B cell (primary cell): ENCODE results near the gene RAB11FIP2.

Source experiments
- CTCF ChIP-seq: fragments of 200-600 bp; IDR thresholded peaks from one replicate; pipeline ENCODE4 v1.8.0; 2022; ENCODE audit warnings: antibody characterized with exemption, mild to moderate bottlenecking
- EZH2 ChIP-seq: IDR thresholded peaks from 2 replicates; pipeline ENCODE4 v1.6.1; 2012; ENCODE audit warnings: borderline replicate concordance, low read depth, mild to moderate bottlenecking, moderate library complexity, low read length; ENCODE audit not compliant: insufficient read depth, poor library complexity, severe bottlenecking

GRCh38 chr10:118031351-118032075, 15.2 kb downstream of the RAB11FIP2 start:
- TF ChIP-seq CTCF: no peak
- no peak for TF ChIP-seq EZH2
